ENCODE measurements around the gene SLC22A23. TPM values are rescaled to one million over a fixed set of nuclear protein-coding genes. Genes with fewer than 3 reads are reported as not detected.
A peak's percentile ranks its signal among the peaks of the same experiment; 100 is the strongest.

The SLC22A23 gene
- total and polyA plus RNA-seq, 7 donors: 8.1 to 18.7 (median 12.0) TPM

- peak overlapping the region in 2 of 4 donors; percentile 71 to 72 for H3K4me3 ChIP-seq
- peaks cover 0 to 63% (median 37%) of the 10 kb centered on the region in 4 donors for H3K4me1 ChIP-seq
- DNase-seq: no peak
- no peak overlapping the region for H3K27ac ChIP-seq
- H3K36me3 ChIP-seq: no peaks in the 10 kb centered on the region
- no peaks in the 10 kb centered on the region for H3K9me3 ChIP-seq
- 34 to 76% methylated on average over 5 of the region's 5 CpGs for WGBS, 2 donors
- intact Hi-C loops (cut with DNase I): loop anchor here (10.0 kb wide), 1 partner anchor 49 kb away; no protein-coding TSS in a partner anchor
- H3K27me3 ChIP-seq: no peaks in the 10 kb centered on the region
- no peak for TF ChIP-seq POLR2AphosphoS5 (IDR thresholded peaks at IDR 0.05)
- no peak for TF ChIP-seq POLR2A (IDR thresholded peaks at IDR 0.05)
- no peak for TF ChIP-seq EP300 (IDR thresholded peaks at IDR 0.05)
- no peak for TF ChIP-seq CTCF (IDR thresholded peaks at IDR 0.05)
Observed at GRCh38 chr6:3453413-3454272, 3.2 kb downstream of the SLC22A23 start.

- WGBS, 2 donors: 87 to 89% methylated on average over 6 of the region's 6 CpGs
- H3K4me3 ChIP-seq: no peak overlapping the region
- no peak for DNase-seq
- no peaks in the 10 kb centered on the region for H3K9me3 ChIP-seq
- peaks cover 0 to 50% (median 25%) of the 10 kb centered on the region in 4 donors for H3K4me1 ChIP-seq
- H3K27me3 ChIP-seq: no peaks in the 10 kb centered on the region
- intact Hi-C loops (cut with DNase I): loop anchor here (10.0 kb wide), 1 partner anchor 47 kb away; no protein-coding TSS in a partner anchor
- TF ChIP-seq POLR2A (IDR thresholded peaks at IDR 0.05) (no peak), CTCF (IDR thresholded peaks at IDR 0.05) (no peak), EP300 (IDR thresholded peaks at IDR 0.05) (no peak), POLR2AphosphoS5 (IDR thresholded peaks at IDR 0.05) (no peak)
- H3K27ac ChIP-seq: peak overlapping the region in 2 of 4 donors; percentile 40 to 56
- H3K36me3 ChIP-seq: no peaks in the 10 kb centered on the region
Observed at GRCh38 chr6:3451498-3451897, 5.4 kb downstream of the SLC22A23 start.

- H3K36me3 ChIP-seq: no peaks in the 10 kb centered on the region
- H3K4me1 ChIP-seq: peaks cover 0 to 49% (median 23%) of the 10 kb centered on the region in 4 donors
- 97% methylated on average over 5 of the region's 5 CpGs for WGBS, 2 donors
- H3K9me3 ChIP-seq: no peaks in the 10 kb centered on the region
- TF ChIP-seq POLR2A (IDR thresholded peaks at IDR 0.05): no peak
- no peak for TF ChIP-seq POLR2AphosphoS5 (IDR thresholded peaks at IDR 0.05)
- no peak for TF ChIP-seq CTCF (IDR thresholded peaks at IDR 0.05)
- no peak for TF ChIP-seq EP300 (IDR thresholded peaks at IDR 0.05)
- intact Hi-C loops (cut with DNase I): loop anchor here (10.0 kb wide), 1 partner anchor 46 kb away; no protein-coding TSS in a partner anchor
- H3K27ac ChIP-seq: peak overlapping the region in 2 of 4 donors; percentile 40 to 56
- no peak overlapping the region for H3K4me3 ChIP-seq
- no peak for DNase-seq
- H3K27me3 ChIP-seq: no peaks in the 10 kb centered on the region
Observed at GRCh38 chr6:3450888-3451287, 6.0 kb downstream of the SLC22A23 start.

GRCh38 chr6:3449750-3450305 is 7.0 kb downstream of the SLC22A23 start:
- peaks cover 0 to 38% (median 13%) of the 10 kb centered on the region in 4 donors for H3K4me1 ChIP-seq
- no peak overlapping the region for H3K4me3 ChIP-seq
- no peak for TF ChIP-seq POLR2AphosphoS5 (IDR thresholded peaks at IDR 0.05)
- no peak for TF ChIP-seq POLR2A (IDR thresholded peaks at IDR 0.05)
- no peak for TF ChIP-seq CTCF (IDR thresholded peaks at IDR 0.05)
- TF ChIP-seq EP300 (IDR thresholded peaks at IDR 0.05): no peak
- H3K27me3 ChIP-seq: no peaks in the 10 kb centered on the region
- no peaks in the 10 kb centered on the region for H3K9me3 ChIP-seq
- no peak overlapping the region for H3K27ac ChIP-seq
- 85 to 94% methylated on average over 5 of the region's 5 CpGs for WGBS, 2 donors
- intact Hi-C loops (cut with DNase I): loop anchor here (10.0 kb wide), 1 partner anchor 45 kb away; no protein-coding TSS in a partner anchor
- H3K36me3 ChIP-seq: no peaks in the 10 kb centered on the region
- no peak for DNase-seq

Data from sigmoid colon (tissue), 7 donors.